ENCODE data around the gene ERBB4. TPM values are rescaled to one million over a fixed set of nuclear protein-coding genes. Genes with fewer than 3 reads are reported as not detected.

ERBB4 gene
- total and polyA plus RNA-seq, 9 donors: 5.0 to 12.7 (median 7.7) TPM

DNA sequence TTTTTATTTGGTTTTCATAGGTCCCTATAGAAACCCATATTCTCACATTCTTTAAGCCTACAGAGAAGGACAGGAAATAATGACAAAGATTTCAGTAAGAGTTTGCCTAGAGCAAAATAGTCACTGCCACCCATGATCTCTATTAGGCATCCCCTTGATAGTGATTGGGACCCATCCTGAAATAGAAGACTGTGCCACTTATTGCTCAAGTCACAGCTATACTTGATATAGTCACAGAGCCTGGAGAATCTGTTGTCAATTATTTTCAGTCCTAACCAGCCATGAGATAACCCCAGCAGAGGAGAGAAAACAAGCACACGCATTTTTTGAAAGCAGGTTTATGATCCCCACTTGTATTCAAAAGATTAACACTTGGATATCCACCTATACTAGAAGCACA lies 8.2 kb downstream of the ERBB4 start:
- no CpG with 5 or more reads among the region's 1 CpG for WGBS (ENCODE audit: insufficient coverage)
- no peaks in the 10 kb centered on the region for H3K4me1 ChIP-seq (ENCODE audit: control insufficient read depth, insufficient read depth, low read length)
- no peaks in the 10 kb centered on the region for H3K36me3 ChIP-seq (ENCODE audit: control insufficient read depth, insufficient read depth, low read length)
- H3K9me3 ChIP-seq (replicated peaks; ENCODE audit: control insufficient read depth, low read depth, low read length): no peaks in the 10 kb centered on the region
- H3K4me3 ChIP-seq (ENCODE audit: low read length): no peak overlapping the region
- H3K27ac ChIP-seq (ENCODE audit: low read length): no peak overlapping the region
- H3K27me3 ChIP-seq (ENCODE audit: control insufficient read depth, insufficient read depth, low read length): peaks cover 2% of the 10 kb centered on the region
- DNase-seq: no peak

DNA sequence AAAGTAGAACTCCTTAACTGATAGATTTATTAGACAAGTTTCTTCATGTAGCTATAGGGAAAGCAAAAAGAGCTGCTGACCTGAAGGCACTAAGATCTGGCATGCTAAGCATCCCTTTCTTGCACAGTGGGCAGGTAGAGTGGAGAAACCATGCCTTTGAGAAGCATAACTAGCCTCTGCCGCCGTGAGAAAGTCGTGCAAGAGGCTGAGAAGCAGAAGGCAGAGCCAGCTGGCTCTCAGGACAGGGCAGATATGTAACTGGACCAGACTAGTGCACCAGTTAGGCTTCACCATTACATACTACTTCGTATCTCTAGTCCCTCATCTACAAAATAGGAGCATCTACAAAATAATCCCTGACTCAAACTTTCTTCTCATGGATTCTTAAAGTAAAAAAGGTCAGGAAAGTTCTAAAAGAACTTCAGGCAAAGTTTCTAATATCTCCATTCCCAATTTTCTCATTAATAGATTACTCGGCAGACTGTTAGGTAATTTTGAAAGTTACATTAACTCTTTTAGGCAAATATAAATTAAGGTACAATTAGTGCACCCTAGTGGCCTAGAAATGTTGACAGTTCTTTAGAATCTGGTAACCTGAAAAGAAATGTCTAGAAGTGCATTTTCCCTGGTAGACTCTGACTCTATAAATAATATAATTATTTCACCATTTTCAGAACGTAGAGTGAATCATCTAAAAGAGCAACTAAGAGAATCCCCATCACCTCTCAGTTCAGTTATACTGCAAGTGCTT lies 10.3 kb downstream of the ERBB4 start:
- Histone ChIP-seq H3K36me3 (ENCODE audit: control insufficient read depth, insufficient read depth, low read length) (no peaks in the 10 kb centered on the region), H3K9me3 (replicated peaks; ENCODE audit: control insufficient read depth, low read depth, low read length) (no peaks in the 10 kb centered on the region), H3K4me1 (ENCODE audit: control insufficient read depth, insufficient read depth, low read length) (no peaks in the 10 kb centered on the region), H3K4me3 (ENCODE audit: low read length) (no peak overlapping the region), H3K27me3 (ENCODE audit: control insufficient read depth, insufficient read depth, low read length) (no peaks in the 10 kb centered on the region), H3K27ac (ENCODE audit: low read length) (no peak overlapping the region)
- WGBS (ENCODE audit: insufficient coverage): no CpG with 5 or more reads among the region's 6 CpGs
- DNase-seq: no peak

DNA sequence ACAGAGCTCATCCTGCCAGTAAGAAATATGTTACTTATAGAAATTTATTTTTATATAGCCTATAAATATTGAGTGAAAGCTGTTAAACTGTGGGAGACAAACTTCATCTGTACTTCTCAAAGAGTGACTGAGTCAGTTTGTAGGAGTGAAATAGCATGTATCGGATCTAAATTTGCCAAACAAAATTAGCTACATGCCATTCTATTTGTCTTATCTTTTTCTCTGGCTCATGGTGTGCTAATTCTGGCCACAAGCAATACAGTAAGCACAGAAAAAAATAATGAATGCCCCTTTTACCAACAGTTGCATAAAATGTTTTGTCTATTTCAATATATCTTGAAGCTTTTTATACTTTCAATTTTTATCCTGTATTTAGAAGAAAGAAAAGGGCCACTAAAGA lies 12.5 kb downstream of the ERBB4 start:
- DNase-seq: no peak
- Histone ChIP-seq H3K4me3 (ENCODE audit: low read length) (no peak overlapping the region), H3K36me3 (ENCODE audit: control insufficient read depth, insufficient read depth, low read length) (no peaks in the 10 kb centered on the region), H3K27ac (ENCODE audit: low read length) (no peak overlapping the region), H3K4me1 (ENCODE audit: control insufficient read depth, insufficient read depth, low read length) (no peaks in the 10 kb centered on the region), H3K9me3 (replicated peaks; ENCODE audit: control insufficient read depth, low read depth, low read length) (no peaks in the 10 kb centered on the region), H3K27me3 (ENCODE audit: control insufficient read depth, insufficient read depth, low read length) (no peaks in the 10 kb centered on the region)
- no CpG with 5 or more reads among the region's 1 CpG for WGBS (ENCODE audit: insufficient coverage)

DNA sequence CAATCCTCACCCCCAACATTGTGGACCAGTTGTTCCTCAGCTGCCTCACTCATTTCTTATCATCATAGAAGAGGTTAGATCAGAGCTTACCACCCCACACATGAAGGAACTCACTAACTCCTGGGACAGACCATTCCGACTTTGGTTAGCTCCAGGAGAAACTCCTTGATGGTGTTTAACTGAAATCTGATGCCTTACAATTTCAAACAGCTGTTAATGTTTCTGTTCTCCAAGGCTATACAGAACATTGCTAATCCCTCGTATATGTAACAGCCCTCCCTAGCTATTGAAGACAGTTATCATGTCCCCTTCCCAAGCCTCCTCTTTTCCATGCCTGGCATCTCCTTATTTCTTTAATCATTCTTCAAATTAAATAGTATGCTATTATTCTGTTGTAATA lies 14.8 kb downstream of the ERBB4 start:
- H3K4me3 ChIP-seq (ENCODE audit: low read length): no peak overlapping the region
- no peaks in the 10 kb centered on the region for H3K4me1 ChIP-seq (ENCODE audit: control insufficient read depth, insufficient read depth, low read length)
- no peak overlapping the region for H3K27ac ChIP-seq (ENCODE audit: low read length)
- peak; percentile 33 for DNase-seq
- H3K9me3 ChIP-seq (replicated peaks; ENCODE audit: control insufficient read depth, low read depth, low read length): no peaks in the 10 kb centered on the region
- no peaks in the 10 kb centered on the region for H3K36me3 ChIP-seq (ENCODE audit: control insufficient read depth, insufficient read depth, low read length)
- H3K27me3 ChIP-seq (ENCODE audit: control insufficient read depth, insufficient read depth, low read length): no peaks in the 10 kb centered on the region
- 33% methylated on average over 1 of the region's 2 CpGs for WGBS (ENCODE audit: insufficient coverage)

DNA sequence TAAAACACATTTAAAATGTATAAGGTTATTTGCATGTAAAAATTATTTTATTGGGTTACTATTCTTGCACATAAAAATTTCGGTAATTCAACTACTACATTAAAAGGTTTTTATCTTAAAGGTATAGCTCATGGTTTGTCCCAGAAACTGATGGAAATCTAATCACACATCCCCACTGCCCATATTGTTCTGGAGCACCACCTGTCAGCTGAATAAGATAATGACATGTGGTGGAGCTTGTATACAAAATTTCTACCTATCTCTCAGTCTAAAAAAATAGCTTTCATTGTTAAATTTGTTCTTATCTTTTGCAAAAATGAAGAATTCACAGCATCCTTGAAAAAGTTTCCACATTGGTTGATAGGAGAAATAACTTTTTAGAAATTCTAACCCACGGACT lies 18.3 kb downstream of the ERBB4 start:
- no peaks in the 10 kb centered on the region for H3K9me3 ChIP-seq (replicated peaks; ENCODE audit: control insufficient read depth, low read depth, low read length)
- no peak overlapping the region for H3K27ac ChIP-seq (ENCODE audit: low read length)
- DNase-seq: peak; percentile 30
- no peaks in the 10 kb centered on the region for H3K4me1 ChIP-seq (ENCODE audit: control insufficient read depth, insufficient read depth, low read length)
- WGBS (ENCODE audit: insufficient coverage): no CpG with 5 or more reads among the region's 2 CpGs
- no peak overlapping the region for H3K4me3 ChIP-seq (ENCODE audit: low read length)
- no peaks in the 10 kb centered on the region for H3K36me3 ChIP-seq (ENCODE audit: control insufficient read depth, insufficient read depth, low read length)
- H3K27me3 ChIP-seq (ENCODE audit: control insufficient read depth, insufficient read depth, low read length): no peaks in the 10 kb centered on the region

GRCh38 chr2:212517693-212518092 lies 20.9 kb downstream of the ERBB4 start:
- H3K4me3 ChIP-seq (ENCODE audit: low read length): no peak overlapping the region
- H3K27ac ChIP-seq (ENCODE audit: low read length): no peak overlapping the region
- H3K36me3 ChIP-seq (ENCODE audit: control insufficient read depth, insufficient read depth, low read length): no peaks in the 10 kb centered on the region
- H3K4me1 ChIP-seq (ENCODE audit: control insufficient read depth, insufficient read depth, low read length): no peaks in the 10 kb centered on the region
- no peak for DNase-seq
- H3K9me3 ChIP-seq (replicated peaks; ENCODE audit: control insufficient read depth, low read depth, low read length): no peaks in the 10 kb centered on the region
- no CpG with 5 or more reads among the region's 1 CpG for WGBS (ENCODE audit: insufficient coverage)
- H3K27me3 ChIP-seq (ENCODE audit: control insufficient read depth, insufficient read depth, low read length): no peaks in the 10 kb centered on the region

- Histone ChIP-seq H3K27ac (ENCODE audit: low read length) (no peak overlapping the region), H3K4me3 (ENCODE audit: low read length) (no peak overlapping the region), H3K4me1 (ENCODE audit: control insufficient read depth, insufficient read depth, low read length) (no peaks in the 10 kb centered on the region), H3K9me3 (replicated peaks; ENCODE audit: control insufficient read depth, low read depth, low read length) (no peaks in the 10 kb centered on the region), H3K36me3 (ENCODE audit: control insufficient read depth, insufficient read depth, low read length) (no peaks in the 10 kb centered on the region), H3K27me3 (ENCODE audit: control insufficient read depth, insufficient read depth, low read length) (no peaks in the 10 kb centered on the region)
- no peak for DNase-seq
- WGBS (ENCODE audit: insufficient coverage): no CpG with 5 or more reads among the region's 2 CpGs
These were observed 33.0 kb downstream of the ERBB4 start for GRCh38 chr2:212505586-212505985.

DNA sequence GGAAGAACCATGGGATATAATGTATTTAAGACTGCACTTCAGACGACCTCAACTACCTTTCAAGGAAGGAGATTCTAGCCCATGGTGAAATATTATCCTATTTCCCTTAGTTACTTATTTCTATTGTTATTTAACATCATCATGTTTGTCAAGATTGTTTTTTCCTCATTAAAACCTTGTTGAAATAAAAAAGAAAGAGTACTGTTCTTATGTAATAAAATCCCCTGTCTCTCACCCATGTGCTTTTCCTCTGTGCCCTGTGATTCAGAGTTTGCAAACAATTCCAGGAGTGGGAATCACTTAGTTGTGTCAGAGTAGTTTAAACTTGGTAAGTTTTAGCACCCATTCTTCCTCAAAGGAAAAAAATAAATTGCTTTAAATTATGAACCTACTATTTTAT lies 43.6 kb downstream of the ERBB4 start:
- DNase-seq: no peak
- Histone ChIP-seq H3K9me3 (replicated peaks; ENCODE audit: control insufficient read depth, low read depth, low read length) (no peaks in the 10 kb centered on the region), H3K27ac (ENCODE audit: low read length) (no peak overlapping the region), H3K4me3 (ENCODE audit: low read length) (no peak overlapping the region), H3K36me3 (ENCODE audit: control insufficient read depth, insufficient read depth, low read length) (no peaks in the 10 kb centered on the region), H3K27me3 (ENCODE audit: control insufficient read depth, insufficient read depth, low read length) (no peaks in the 10 kb centered on the region), H3K4me1 (ENCODE audit: control insufficient read depth, insufficient read depth, low read length) (no peaks in the 10 kb centered on the region)
- no CpG with 5 or more reads among the region's 1 CpG for WGBS (ENCODE audit: insufficient coverage)

GRCh38 chr2:212494418-212495020 lies 44.1 kb downstream of the ERBB4 start:
- WGBS (ENCODE audit: insufficient coverage): no CpG with 5 or more reads among the region's 1 CpG
- Histone ChIP-seq H3K27me3 (ENCODE audit: control insufficient read depth, insufficient read depth, low read length) (no peaks in the 10 kb centered on the region), H3K4me3 (ENCODE audit: low read length) (no peak overlapping the region)

DNA sequence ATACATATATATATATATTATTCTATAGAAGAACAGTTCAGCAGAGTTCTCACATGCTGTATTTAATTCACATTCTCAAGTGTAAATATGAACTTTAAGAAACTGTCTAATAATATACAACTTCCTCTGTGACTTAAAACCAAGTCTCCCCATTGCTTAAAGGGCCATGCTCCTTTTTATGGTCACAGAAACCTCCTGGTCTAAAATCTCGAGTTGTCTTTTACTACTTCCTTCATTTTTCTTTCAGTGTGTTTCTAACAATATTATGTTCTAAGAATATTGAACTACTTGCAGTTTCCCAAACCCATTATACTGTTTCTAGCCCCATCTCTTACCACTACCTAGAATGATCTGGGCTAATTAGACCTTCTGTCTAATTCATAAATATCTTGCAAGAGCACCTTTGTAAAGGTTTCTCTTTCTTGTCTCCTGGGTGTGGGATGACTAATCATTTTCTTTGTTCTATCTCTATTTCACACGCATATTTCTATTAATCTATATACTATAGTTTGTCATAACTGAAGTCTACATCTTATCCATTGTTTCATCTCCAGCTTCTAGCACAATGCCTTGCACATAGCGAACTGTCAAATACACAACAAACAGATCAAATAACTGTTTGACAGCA lies 48.8 kb downstream of the ERBB4 start:
- H3K4me1 ChIP-seq (ENCODE audit: control insufficient read depth, insufficient read depth, low read length): no peaks in the 10 kb centered on the region
- H3K4me3 ChIP-seq (ENCODE audit: low read length): no peak overlapping the region
- no peak overlapping the region for H3K27ac ChIP-seq (ENCODE audit: low read length)
- WGBS (ENCODE audit: insufficient coverage): 100% methylated on average over 1 of the region's 3 CpGs
- no peaks in the 10 kb centered on the region for H3K36me3 ChIP-seq (ENCODE audit: control insufficient read depth, insufficient read depth, low read length)
- no peak for DNase-seq
- H3K27me3 ChIP-seq (ENCODE audit: control insufficient read depth, insufficient read depth, low read length): no peaks in the 10 kb centered on the region
- H3K9me3 ChIP-seq (replicated peaks; ENCODE audit: control insufficient read depth, low read depth, low read length): no peaks in the 10 kb centered on the region

More at GRCh38 chr2:212494418-212495020, 44.1 kb downstream of the ERBB4 start:
- Histone ChIP-seq H3K36me3 (ENCODE audit: control insufficient read depth, insufficient read depth, low read length) (no peaks in the 10 kb centered on the region), H3K27ac (ENCODE audit: low read length) (no peak overlapping the region), H3K4me1 (ENCODE audit: control insufficient read depth, insufficient read depth, low read length) (no peaks in the 10 kb centered on the region), H3K9me3 (replicated peaks; ENCODE audit: control insufficient read depth, low read depth, low read length) (no peaks in the 10 kb centered on the region)
- no peak for DNase-seq
